NCI-H82 treated with DMSO at 0.1 percent for 48 hours (cell line): ENCODE data around the gene ZFR2.
"Not testable (repeated sequence)": the region's sequence is repeated elsewhere in the genome, so short reads cannot be mapped to it uniquely, and the experiment has no call there.

ENCODE experiments used
- DNase-seq: peaks from one replicate; lab custom pipeline; 2025; ENCODE audit not compliant: unreplicated experiment; lab: John Stamatoyannopoulos, UW

ZFR2 gene

DNA sequence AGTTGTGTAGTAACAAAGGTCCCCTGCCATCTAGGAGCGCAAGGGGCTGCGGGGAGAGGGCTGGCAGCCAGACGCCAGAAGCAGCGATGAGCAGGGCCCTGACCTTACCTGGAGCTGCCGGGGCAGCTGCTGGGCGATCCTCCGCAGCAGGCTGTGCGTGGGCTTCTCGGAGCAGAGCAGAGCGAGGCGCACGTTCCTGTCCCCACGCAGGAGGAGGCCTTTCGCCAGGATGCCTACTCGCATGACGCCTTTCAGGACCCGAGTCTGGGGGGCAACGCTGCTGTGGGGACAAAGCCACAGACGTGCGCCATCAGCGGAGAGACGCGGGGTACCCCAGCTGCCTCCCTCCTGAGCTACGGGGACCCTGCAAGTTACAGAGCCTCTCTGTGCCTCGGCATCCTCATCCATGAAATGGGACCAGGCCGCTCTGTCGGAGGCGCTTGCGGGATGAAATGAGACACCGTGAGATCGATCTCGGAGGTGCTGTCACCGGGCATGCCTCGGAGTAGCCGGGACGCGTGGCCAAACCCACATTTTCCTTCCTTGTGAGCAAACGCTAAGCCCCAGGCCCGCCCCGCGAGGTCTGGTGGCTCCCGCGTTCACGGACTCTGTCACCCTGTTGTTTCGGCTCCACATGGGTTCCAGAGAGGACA lies 52.1 kb downstream of the ZFR2 start:
- no peak for DNase-seq

DNA sequence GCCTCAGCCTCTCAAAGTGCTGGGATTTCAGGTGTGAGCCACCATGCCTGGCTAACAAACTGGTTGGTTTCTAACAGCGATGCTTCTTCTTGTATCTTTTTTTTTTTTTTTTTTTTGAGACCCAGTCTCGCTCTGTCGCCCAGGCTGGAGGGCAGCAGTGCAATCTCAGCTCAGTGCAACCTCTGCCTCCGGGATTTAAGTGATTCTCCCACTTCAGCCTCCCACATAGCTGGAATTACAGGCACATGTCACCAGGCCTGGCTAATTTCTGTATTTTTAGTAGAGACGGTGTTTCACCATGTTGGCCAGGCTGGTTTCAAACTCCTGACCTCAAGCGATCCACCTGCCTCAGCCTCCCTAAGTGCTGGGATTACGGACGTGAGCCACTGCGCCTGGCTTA lies 52.7 kb downstream of the ZFR2 start:
- not testable (repeated sequence) for DNase-seq

DNA sequence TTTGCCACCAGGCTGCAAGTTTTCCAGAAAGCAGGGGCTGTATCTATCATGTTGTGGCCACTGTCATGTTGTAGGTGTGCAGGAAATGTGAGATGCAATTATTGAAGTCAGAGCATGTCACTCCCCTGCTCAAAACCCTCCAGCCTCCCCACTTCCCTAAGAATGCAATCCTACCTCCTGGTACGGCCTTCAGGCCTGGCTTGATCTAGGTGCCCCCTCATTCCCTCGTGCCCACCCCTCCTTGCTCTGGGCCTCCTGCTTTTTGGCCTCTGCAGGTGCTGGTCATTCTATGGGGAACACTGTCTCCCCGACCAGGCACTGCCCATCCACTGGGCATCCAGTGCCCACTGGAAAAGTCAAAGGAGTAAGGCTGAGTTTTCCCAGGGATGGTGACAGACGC lies 54.2 kb downstream of the ZFR2 start:
- no peak for DNase-seq

DNA sequence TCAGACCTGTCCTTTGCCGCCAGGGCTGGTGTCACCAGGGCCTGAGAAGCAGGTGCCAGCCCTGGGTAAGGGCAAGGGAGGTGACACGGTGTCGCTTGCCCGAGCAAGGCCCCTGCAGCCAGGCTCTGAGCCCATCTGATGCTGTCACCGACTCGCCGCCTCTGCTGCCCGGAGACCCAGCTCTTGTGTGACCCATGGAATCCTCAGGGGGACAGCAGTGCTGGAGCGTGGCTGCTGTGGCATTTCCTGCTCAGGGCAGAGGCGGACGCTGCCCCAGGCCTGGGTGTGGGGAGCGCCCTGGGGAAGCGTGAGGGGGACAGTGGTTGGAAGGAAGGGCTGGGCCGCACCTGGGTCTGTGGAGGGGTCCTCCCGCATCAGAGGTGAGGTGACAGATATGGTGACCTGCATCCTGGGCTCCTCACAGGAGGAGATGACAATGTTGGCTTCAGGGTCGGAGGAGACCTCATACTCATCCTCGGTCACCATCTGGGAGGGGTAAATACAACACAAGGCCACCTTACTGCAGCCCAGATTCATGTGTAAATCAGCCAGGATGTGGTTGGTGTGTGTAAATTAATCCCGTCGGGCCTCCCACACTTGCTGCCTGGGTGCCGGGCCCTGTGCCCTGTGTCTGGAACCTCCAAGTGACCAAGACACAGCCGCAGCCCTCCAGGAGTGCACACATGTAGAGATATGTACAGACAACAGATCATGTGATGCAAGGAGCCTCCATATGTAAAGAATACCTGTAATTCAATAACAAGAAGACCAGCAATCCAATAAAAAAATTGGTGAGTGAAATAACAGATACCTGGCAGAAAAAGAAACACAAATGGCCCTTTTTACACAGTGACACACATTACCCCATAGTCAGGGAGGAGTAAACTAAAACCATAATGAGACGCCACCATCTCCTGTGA lies 55.1 kb downstream of the ZFR2 start:
- no peak for DNase-seq

DNA sequence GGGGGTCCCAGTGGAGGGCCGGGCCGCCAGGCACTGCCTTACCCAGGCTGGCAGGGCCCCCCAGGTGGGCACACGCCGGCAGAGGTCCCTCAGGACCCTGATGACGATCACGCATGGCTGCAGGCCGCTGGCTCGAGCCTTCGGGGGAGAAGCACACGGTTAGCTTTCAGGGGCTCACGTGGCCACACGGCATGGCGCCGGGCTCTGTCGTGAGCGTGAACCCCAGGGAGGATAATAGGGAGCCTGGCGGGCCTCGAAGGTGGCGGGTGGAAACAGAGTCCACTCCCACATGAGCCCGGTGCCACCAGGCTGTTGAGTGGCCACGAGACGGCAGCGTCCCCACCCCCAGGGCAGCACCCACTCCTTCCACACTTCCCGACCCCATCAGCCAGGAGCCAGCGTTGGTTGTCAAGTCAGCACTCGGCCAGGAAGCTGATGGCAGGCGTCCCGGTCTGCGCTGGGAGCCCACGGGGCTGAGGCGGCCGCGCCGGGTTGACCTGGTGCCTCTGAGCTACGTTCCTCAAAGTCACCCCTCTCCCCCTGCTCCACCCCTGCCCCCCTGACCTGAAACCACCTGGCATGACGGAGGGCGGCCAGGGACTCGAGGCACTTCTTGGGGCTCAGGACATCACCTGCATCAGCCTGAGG lies 58.0 kb downstream of the ZFR2 start:
- no peak for DNase-seq

DNA sequence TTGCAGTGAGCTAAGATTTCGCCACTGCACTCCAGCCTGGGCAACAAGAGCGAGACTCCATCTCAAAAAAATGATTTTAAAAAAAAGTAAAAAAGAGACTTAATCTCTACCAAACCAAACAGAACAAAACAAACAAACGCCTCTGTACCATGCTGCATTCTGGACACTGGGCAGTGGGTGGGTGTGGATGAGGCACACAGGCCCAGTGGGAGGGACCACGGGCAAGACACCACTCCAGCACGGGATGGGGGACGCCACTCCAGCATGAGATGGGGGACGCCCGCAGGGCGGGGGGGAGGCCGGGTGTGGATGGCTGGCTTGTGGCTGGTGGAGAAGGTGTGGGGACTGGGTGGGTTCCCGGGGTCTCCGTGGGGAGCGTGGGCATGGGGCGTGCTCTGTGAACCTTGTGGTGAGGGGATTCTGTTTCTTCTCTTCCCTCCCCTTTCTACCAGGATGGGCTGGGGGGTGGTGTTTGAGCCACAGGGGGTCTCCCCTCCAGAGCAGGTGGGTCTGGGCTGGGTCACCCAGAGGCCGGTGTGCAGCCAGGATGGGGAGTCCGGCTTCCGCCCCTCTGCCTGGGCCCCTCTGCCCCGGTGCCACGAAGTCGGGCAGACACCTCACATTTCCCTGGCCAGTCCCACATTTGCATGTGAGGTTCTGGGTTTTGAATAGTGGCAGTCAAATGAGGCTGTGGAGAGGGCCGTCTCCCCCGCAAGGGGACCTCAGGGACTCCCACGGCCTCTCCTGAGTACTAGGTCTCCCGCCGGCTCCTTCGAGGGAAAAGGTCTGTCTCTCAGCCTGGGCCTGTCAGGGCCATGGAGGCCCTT lies 58.7 kb downstream of the ZFR2 start:
- no peak for DNase-seq

DNA sequence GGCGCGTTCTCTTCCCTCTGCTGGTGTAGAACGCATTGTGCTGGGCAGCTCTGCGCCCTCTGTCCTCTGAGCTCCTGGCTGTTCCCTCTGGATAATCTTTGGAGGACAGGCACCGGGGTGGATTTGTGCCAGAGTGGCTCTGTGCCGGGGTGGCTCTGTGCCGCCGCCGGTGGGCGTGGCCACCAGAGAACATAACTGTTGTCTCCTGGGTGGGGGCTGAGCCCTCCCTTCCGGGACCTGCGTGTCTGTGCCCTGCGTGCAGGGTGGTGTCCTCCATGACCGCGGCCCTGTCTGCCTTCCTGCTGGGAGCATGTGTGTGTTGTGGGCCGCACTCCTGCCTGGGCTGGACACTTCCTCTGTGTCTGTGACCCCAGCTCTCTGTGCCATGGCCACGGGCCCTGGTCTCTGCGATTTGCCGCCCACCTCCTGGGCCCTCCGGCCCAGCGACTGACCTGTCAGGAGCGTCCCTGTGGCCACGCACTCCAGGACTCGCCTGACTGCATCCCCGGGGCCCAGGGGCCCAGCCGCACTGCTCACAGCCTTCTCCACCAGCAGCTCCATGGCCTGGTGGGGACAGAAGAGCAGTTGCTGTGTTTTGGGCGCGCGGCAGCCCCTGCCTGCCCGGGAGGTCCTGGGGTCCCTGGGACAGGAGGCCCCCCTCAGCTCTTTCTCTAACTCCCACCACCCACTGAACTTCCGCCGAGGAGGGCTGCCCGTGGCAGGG lies 60.3 kb downstream of the ZFR2 start:
- DNase-seq = no peak

DNA sequence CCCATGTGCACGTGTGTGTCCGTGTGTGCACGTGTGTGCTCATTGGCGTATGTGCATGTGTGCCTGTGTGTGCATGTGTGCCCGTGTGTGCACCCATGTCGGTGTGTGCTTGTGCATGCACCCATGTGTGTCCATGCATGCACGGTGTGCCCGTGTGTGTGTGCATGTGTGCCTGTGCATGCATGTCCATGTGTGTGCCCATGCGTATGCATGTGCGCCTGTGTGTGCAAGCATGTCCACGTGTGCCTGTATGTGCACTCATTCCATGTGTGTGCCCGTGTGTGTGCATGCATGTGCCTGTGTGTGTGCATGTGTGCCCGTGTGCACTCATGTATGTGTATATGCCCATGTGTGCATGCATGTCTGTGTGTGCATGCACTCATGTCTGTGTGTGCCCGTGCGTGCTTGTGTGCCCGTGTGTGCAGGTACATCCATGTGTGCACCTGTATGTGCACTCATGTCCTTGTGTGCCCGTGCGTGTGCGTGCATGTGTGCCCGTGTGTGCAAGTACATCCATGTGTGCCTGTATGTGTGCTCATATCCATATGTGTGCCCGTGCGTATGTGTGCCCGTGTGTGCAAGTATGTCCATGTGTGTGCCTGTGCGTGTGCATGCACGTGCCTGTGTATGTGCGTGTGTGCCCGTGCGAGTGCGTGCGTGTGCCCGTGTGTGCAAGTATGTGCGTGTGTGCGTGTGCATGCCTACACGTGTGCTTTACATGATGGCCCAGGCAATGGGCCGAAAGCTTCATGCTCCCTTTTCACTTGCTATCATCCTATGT lies 61.1 kb downstream of the ZFR2 start:
- no peak for DNase-seq

DNA sequence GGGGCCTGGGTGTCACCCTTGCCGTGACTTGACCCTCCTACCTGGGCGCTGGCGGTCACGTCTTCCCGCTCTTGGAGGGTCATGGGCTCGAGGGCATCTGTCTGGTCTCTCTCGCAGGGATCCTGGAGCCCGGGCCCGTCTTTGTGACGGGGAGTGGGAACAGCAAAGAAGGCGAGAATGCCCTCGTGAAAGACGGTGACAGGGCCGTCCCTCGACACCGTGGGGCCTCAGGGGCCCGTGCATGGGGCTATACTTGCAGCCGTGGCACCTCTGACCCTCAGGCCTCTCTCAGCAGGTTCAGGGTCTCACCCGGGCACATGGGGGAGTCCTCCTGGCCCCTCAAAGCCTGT lies 61.7 kb downstream of the ZFR2 start:
- no peak for DNase-seq

DNA sequence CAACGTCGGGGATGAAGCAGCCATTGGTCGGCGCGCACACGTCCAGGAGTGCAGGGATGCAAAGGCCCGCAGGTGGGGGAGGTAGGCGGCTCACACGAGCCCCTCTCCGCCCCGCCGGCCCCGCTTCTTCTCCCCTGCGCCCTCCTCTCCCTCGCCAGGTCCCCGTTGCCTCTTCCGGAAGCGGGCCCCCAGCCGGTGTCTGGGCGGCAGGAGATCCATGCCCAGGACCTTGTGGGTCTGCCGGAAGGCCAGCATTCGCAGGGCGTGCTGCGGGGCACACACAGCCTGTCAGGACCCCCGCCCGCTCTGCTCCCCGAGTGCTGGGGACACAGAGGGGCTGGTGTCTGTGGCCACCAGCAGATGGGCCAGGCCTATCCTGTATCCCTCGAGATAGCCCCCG lies 63.0 kb downstream of the ZFR2 start:
- DNase-seq = no peak

DNA sequence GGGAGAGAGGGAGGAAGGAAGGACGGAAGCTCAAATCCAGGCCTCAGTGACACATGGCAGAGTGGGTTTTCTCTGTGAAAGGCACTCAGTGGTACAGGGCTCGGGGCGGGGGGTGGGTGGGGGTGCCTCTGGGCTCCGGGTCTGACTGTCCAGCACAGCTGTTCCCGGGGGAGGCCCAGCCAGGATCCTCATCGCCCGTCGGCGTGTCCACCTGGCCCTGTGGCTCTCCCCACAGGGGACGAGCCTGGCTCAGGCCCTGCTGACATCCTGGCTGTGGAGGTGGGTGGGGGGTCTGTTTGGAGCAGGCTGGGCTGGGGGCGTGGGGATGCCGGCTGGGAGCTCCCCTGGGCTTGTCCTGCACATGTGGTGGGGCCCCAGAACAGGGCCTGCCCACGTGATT lies 64.4 kb downstream of the ZFR2 start:
- no peak for DNase-seq

DNA sequence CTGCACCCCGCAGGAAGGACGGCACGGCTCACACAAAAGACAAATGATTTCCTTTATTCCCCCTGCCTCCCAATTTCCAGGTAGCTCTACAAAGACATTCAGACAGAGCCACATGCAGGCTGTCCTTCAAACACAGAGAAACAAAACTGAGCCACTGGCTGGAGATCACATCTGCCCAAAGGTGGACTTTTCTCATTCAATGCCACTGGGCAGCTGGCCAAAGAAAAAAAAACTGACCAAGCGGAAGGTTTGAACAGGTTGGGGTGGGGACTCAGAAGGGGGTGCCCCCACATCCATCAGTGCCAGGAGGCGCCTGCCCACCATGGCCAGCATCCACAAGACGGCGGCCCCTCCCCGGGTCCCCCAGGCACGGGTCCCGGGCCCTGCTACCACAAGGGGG lies 64.9 kb downstream of the ZFR2 start:
- no peak for DNase-seq

DNA sequence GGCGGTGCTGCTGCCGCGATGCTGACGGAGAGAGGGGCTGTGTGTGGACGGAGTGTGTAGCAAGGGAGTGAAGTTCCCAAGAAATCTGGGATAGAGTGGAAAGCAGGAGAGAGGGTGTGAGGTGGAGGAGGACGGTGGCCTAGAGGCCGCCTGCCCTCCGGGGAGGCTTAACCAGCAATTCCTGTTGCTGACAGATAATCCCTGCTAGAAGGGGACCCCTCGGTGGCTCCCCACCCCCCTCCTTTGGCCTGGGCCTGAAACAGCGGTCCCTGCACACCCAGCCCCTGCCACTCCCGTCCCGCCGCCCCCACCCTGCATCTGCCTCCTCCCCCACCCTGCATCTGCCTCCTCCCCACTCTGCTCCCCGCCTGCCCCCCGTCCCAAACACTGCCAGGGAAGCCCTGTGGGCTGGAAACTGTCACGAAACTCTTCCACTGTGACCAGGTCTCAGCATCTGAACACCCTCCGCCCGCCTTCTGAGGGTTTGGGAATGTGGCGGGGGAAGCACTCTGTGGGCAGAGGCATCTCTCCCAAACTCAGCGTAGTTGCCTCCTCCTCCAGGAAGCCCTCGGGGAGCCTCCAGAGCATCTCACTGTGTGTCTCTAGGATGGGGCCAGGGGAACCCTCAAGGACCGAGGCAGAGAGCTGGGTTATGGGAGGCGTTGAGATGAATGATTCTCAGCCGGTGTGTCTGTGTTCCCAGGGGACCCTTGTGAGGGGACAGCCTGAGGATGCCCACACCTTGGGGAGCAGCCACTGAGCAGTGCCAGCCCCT lies 65.5 kb downstream of the ZFR2 start:
- DNase-seq = no peak

DNA sequence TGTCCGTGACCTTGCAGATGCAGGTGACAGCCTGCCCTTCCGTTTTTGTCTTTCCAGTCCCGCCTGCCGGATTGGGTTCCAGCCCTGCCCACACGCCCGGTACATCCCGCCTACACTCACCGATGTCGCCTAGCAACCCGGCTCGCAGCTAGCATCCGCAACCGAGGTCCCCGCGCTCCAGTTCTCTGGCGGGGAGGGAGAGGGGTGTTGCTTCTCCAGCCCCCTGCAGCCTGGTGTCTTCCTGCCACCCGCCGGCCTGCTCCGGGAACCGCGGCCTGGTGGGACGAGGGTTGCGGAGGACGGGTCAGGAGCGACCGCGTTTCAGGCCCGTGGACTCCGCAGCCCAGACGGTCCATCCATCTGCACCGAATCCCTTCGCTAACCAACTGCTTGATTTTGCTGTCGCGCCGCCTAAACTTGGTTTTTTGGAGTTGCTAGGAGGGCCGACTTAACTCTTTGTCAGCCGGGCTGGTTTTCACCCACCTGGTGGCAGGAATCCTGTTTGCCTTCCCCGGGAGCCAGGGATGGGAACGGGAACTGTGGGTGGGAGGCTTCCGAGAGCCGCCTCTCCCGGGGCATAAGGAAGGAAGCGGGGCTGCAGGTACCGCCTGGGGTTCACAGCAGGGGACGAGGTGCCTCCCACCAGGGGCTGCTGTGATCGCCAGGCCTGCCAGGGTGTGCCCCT lies 67.3 kb downstream of the ZFR2 start:
- DNase-seq = no peak

DNA sequence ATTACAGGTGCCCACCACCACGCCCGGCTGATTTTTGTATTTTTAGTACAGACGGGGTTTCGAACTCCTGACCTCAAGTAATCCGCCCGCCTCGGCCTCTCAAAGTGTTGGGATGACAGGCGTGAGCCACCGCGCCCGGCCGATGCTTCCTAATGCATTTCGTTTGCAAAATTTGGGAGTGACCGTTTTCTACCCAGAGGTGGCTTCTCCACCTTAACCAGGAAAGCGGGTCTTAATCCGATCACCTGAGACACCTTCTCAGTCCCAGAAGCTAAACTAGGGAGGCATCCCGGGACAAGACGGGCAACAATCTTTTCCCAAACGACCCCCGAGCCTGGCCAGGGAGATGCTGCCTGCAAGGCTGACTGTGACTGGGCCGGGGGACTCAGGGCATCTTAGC lies 67.8 kb downstream of the ZFR2 start:
- DNase-seq = no peak

DNA sequence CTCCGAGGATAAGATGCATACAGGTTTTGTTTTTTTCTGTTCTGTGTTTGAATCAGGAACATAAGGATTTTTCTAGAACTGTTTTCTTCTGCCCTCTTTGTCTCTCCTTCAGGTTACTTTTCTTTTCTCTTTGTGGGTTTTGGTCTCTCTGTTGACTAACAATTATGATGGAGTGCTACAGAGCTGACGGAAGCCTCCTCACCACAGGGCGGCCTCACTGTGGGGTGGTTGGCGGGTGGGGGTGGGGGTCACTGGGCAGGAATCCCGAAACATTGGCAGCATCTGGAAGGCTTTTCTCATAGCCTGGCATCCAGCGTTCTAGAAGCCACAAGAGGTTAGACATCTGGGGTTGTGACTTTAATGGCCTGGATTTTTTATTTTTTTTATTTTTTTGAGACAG lies 70.7 kb downstream of the ZFR2 start:
- DNase-seq = no peak

DNA sequence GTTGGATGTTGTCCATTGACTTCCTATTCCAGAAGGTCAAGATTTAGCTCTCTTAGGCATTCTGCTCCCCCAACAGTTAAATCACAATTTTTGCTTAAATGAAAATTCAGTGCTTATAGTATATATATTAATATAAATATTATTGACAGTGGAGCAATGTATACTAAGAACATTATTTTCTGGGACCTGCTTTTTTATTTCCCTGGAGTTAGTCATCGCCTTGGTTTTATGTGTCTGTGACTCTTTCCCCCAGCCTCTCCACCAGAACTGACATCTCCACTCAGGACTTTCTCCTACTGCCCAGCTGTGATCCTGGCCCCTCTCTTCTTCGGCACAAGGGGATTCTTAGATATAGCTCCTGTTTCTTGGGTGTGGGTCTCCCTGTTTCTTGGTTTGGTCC lies 72.5 kb downstream of the ZFR2 start:
- no peak for DNase-seq

DNA sequence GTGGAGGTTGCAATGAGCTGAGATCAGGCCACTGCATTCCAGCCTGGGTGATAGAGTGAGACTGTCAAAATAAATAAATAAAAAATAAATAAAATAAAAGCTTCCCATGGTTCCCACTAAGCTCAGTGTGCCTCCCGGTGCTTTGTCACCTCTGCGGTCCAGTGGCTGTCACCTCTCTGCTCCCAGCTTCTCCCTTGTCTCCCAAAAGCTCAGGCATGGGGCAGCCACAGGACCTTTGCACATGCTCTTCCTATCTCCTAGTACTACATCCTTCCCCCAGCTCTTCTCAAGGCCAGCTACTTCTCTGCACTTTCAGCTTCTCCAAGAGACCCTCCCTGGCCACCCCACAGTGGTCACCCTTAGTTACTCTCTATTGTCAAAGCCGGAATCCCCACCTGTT lies 75.0 kb downstream of the ZFR2 start:
- no peak for DNase-seq

DNA sequence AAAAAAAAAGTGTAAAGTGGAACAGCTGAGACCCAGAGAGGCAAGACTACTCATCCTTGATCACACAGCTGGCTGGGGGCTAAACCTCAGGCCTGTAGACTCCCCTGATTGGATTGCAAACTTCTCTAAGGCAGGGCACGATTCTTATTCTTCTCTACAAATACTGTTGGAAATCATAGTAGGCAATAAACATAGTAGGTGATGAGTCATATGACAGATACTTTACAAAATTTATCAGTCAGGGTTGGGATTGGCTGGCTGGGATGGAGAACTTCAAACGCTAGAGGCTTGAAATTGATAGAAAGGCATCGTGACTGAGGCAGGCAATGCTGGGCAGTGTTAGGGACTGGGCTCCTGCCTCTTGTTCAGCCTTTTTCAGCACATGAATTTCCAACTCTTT lies 76.7 kb downstream of the ZFR2 start:
- no peak for DNase-seq
